HepG2 (cell line): Measurements from ENCODE around the gene TRPM5. TPM values are rescaled to one million over a fixed set of nuclear protein-coding genes. Genes with fewer than 3 reads are reported as not detected.

Source experiments
- ATAC-seq: fragments of 200-7000 bp; cut with Tn5 transposase; 3 replicates; pipeline ENCODE4 v1.9.1; 2020; ENCODE audit warnings: mild to moderate bottlenecking, moderate library complexity
- BruUV-seq: library from RNA; stranded (reverse); fragments of 400-500 nt; replicated peaks from 2 replicates; lab custom pipeline; 2021; lab: Mats Ljungman, UMichigan
- CTCF ChIA-PET: fragments of 300-600 bp; formaldehyde crosslinking; extraction: SDS; loops from one replicate; lab custom pipeline; 2021; ENCODE audit warnings: low total read pairs, inconsistent platforms, low intra/inter-chr PET ratio; lab: Yijun Ruan, JAX
- POLR2A ChIA-PET: fragments of 350-600 bp; sonication (Branson Sonifier 250); formaldehyde crosslinking; loops from one replicate; lab custom pipeline; 2020; ENCODE audit warnings: antibody characterized with exemption, inconsistent platforms; lab: Yijun Ruan, JAX
- DNase-seq: peaks from one replicate; pipeline ENCODE4 v3.0.0-alpha.2; 2015; ENCODE audit warnings: low spot score
- FAIRE-seq: peaks from 3 replicates; lab custom pipeline; 2011; peaks lifted over from hg19 to GRCh38; lab: Jason Lieb, UNC
- H2AFZ ChIP-seq: one replicate; pipeline ENCODE4 v1.6.1; 2011; ENCODE audit warnings: low read length, inconsistent platforms
- H3K27ac ChIP-seq: fragments of 300-600 bp; 3 replicates; pipeline ENCODE4 v1.8.0; 2011; ENCODE audit warnings: mixed run types, mild to moderate bottlenecking, mixed read lengths, low read length, inconsistent platforms; ENCODE audit not compliant: insufficient read depth; ENCODE audit errors: extremely low read length
- H3K27me3 ChIP-seq, 2 experiments: fragments of 200-600 bp in 1 of 2; 2 replicates in 1 of 2; 3 replicates in 1 of 2; pipeline versions ENCODE4 v1.6.0 to v1.8.0; 2011; ENCODE audit warnings: low read length in 2 of 2, mild to moderate bottlenecking in 2 of 2, moderate library complexity in 2 of 2, inconsistent platforms in 1 of 2; ENCODE audit not compliant: insufficient read depth in 2 of 2, control insufficient read depth in 1 of 2
- H3K36me3 ChIP-seq, 2 experiments: fragments of 200-600 bp in 1 of 2; replicated peaks in 1 of 2; 2 replicates in 1 of 2; 3 replicates in 1 of 2; pipeline versions ENCODE4 v1.5.1 to v1.8.0; 2011; ENCODE audit warnings: low read length in 2 of 2, inconsistent platforms in 1 of 2; ENCODE audit not compliant: insufficient read depth in 2 of 2, control insufficient read depth in 1 of 2
- H3K4me1 ChIP-seq: 2 replicates; pipeline ENCODE4 v1.5.1; 2012; ENCODE audit warnings: low read length, inconsistent platforms; ENCODE audit not compliant: insufficient read depth
- H3K4me2 ChIP-seq: 2 replicates; pipeline ENCODE4 v1.6.0; 2011; ENCODE audit warnings: low read depth, low read length, inconsistent platforms
- H3K4me3 ChIP-seq, 3 experiments: fragments of 200-600 bp in 1 of 3; sonication (generic), shearing (Covaris generic) in 1 of 3; replicated peaks in 1 of 3; 2 replicates each; pipeline ENCODE4 v1.5.1; 2011 to 2016; ENCODE audit warnings: low read length in 3 of 3, inconsistent platforms in 2 of 3, low read depth in 2 of 3, mild to moderate bottlenecking in 2 of 3, control low read depth in 1 of 3, mixed read lengths in 1 of 3; ENCODE audit not compliant: insufficient read depth in 1 of 3
- H3K79me2 ChIP-seq: one replicate; pipeline ENCODE4 v1.6.1; 2011; ENCODE audit warnings: low read length, inconsistent platforms; ENCODE audit not compliant: insufficient read depth
- H3K9ac ChIP-seq: 2 replicates; pipeline ENCODE4 v1.6.0; 2011; ENCODE audit warnings: mild to moderate bottlenecking, low read depth, low read length, inconsistent platforms; ENCODE audit not compliant: insufficient read depth
- H3K9me3 ChIP-seq: 2 replicates; pipeline ENCODE4 v1.5.1; 2012; ENCODE audit warnings: mild to moderate bottlenecking, low read length
- H4K20me1 ChIP-seq: 2 replicates; pipeline ENCODE4 v1.6.0; 2011; ENCODE audit warnings: inconsistent platforms, mild to moderate bottlenecking, low read length, moderate library complexity; ENCODE audit not compliant: insufficient read depth
- ETV5 ChIP-seq: IDR thresholded peaks from 2 replicates; pipeline ENCODE4 v1.6.1; 2018; ENCODE audit warnings: missing biosample characterization, missing genetic modification reagents, inconsistent platforms, borderline replicate concordance
- FOXC1 ChIP-seq: sonication (generic); formaldehyde crosslinking; IDR thresholded peaks from 2 replicates; pipeline ENCODE4 v1.8.0; 2022; ENCODE audit warnings: mild to moderate bottlenecking, missing genetic modification reagents, borderline replicate concordance
- SNAPC5 ChIP-seq: sonication (generic); formaldehyde crosslinking; IDR thresholded peaks from 2 replicates; pipeline ENCODE4 v1.8.1; 2023; ENCODE audit warnings: mild to moderate bottlenecking, missing genetic modification reagents, borderline replicate concordance
- THAP7 ChIP-seq: sonication (generic); formaldehyde crosslinking; IDR thresholded peaks from 2 replicates; pipeline ENCODE4 v1.8.1; 2023; ENCODE audit warnings: mild to moderate bottlenecking, missing genetic modification reagents
- ZBTB4 ChIP-seq: sonication (generic); formaldehyde crosslinking; IDR thresholded peaks from 2 replicates; pipeline ENCODE4 v1.4.0; 2020; ENCODE audit warnings: missing genetic modification reagents, mild to moderate bottlenecking, borderline replicate concordance
- ZFP91 ChIP-seq: sonication (generic); formaldehyde crosslinking; IDR thresholded peaks from 2 replicates; pipeline ENCODE4 v1.9.0; 2022; ENCODE audit warnings: missing genetic modification reagents, mild to moderate bottlenecking, borderline replicate concordance
- ZFX ChIP-seq: sonication (generic); formaldehyde crosslinking; IDR thresholded peaks from 2 replicates; pipeline ENCODE4 v1.4.0; 2020; ENCODE audit warnings: mild to moderate bottlenecking, low read depth, missing genetic modification reagents, moderate library complexity
- ZNF609 ChIP-seq: sonication (generic); formaldehyde crosslinking; IDR thresholded peaks from 2 replicates; pipeline ENCODE4 v1.4.0; 2020; ENCODE audit warnings: mild to moderate bottlenecking, missing genetic modification reagents, borderline replicate concordance
- ZNF678 ChIP-seq: sonication (generic); formaldehyde crosslinking; IDR thresholded peaks from 2 replicates; pipeline ENCODE4 v1.4.0; 2020; ENCODE audit warnings: mild to moderate bottlenecking, missing genetic modification reagents
- WGBS: methylation state at CpG from one replicate; pipeline ENCODE4 v1.1.6; 2017; ENCODE audit warnings: low lambda C conversion rate; 5-methylcytosine and 5-hydroxymethylcytosine counted together
- in situ Hi-C: cut with HindIII; loops from 2 replicates; pipeline ENCODE4 v1.10.0; 2017; ENCODE audit warnings: low pct_unique_long_range_greater_than_20kb; ENCODE audit not compliant: extremely low pct_ligation_motif_present
- intact Hi-C: fragments of 100-400 bp; cut with micrococcal nuclease; formaldehyde crosslinking; loops from one replicate; pipeline ENCODE4 v1.10.0; 2022; ENCODE audit not compliant: unreplicated experiment
- polyA plus RNA-seq, 8 experiments: library from polyadenylated mRNA; depleted of rRNA in 3 of 8; stranded (reverse) in 7 of 8; unstranded in 1 of 8; fragments of >200 nt; fragmentation: Illumina TruSeq in 4 of 8; extraction: Trizol in 4 of 8; gene quantifications; 2 replicates each; pipeline versions ENCODE4 v1.2.1 to v1.2.3, GENCODE V29; 2011 to 2016; ENCODE audit warnings: low read depth in 4 of 8, missing spikeins in 1 of 8, mixed read lengths in 1 of 8; ENCODE audit not compliant: insufficient read depth in 1 of 8
- total RNA-seq, 5 experiments: library from RNA; depleted of rRNA; stranded (reverse); fragments of >200 nt; fragmentation: Illumina TruSeq; extraction: Trizol; gene quantifications; 2 replicates each; pipeline ENCODE4 v1.2.3, GENCODE V29; 2016; ENCODE audit warnings: low read depth in 1 of 5

The TRPM5 gene
- total and polyA plus RNA-seq, 2 of the 13 experiments (the other 11 are each of a cell fraction or from before 2014, with no cell fraction given): 0.12 TPM; not detected in 1

GRCh38 chr11:2419638-2420501 is 24.4 kb downstream of the TRPM5 start:
- CTCF ChIA-PET: interaction anchor here (0.8 to 3.6 kb wide), 8 partner anchors 10 to 254 kb away, joined by 3 to 87 read pairs (median 4); partner anchors contain the start of gene TSSC4
- Histone ChIP-seq H3K9ac (peak overlapping the region; percentile 49; the same call in 1 of the 2 replicates), H3K27ac (peak overlapping the region; percentile 4), H3K36me3 (no peaks in the 10 kb centered on the region), H3K4me1 (peaks cover 16% of the 10 kb centered on the region; the same call in 1 of the 2 replicates), H2AFZ (no peak overlapping the region), H3K27me3 (peaks cover 8 to 29% of the 10 kb centered on the region in 2 experiments; a peak in 4 of 5 replicates), H3K9me3 (no peaks in the 10 kb centered on the region), H3K79me2 (no peaks in the 10 kb centered on the region), H3K4me2 (peak overlapping the region; percentile 83), H3K4me3 (peak overlapping the region in 2 of 3 experiments; percentile 28 to 53; a peak in 3 of 6 replicates), H4K20me1 (no peaks in the 10 kb centered on the region)
- in situ Hi-C loops: loop anchor here (5.0 to 10.0 kb wide), 3 partner anchors 108 to 275 kb away; partner anchors contain the start of gene KCNQ1OT1
- FAIRE-seq (peak; percentile 53), DNase-seq (peak; percentile 66), ATAC-seq (peak; percentile 75)
- 38% methylated on average over 23 of the region's 36 CpGs for WGBS
- BruUV-seq: no TSS peak
- POLR2A ChIA-PET: interaction anchor here (1.1 to 2.7 kb wide), 4 partner anchors 10 to 115 kb away, joined by 3 to 31 read pairs (median 6); partner anchors contain the start of gene TSSC4
- intact Hi-C loops: loop anchor here (1.0 to 5.0 kb wide), 2 partner anchors 20 to 223 kb away; partner anchors contain the start of gene TSSC4
- TF ChIP-seq ZFP91 (CRISPR knock-in tag) (peak; percentile 22; the same call in 1 of the 2 replicates), ZNF678 (CRISPR knock-in tag) (no peak), ZNF609 (no peak), SNAPC5 (no peak), THAP7 (no peak), FOXC1 (0 out of 2 replicates have a peak, but pooled peaks have one; percentile 31), ETV5 (CRISPR knock-in tag) (0 out of 2 replicates have a peak, but pooled peaks have one; percentile 18), ZBTB4 (CRISPR knock-in tag) (peak; percentile 55; the same call in 1 of the 2 replicates), ZFX (peak; percentile 36; the same call in 1 of the 2 replicates)
